AG04450 (cell line): ENCODE results near the gene POTEM. TPM values are rescaled to one million over a fixed set of nuclear protein-coding genes. Genes with fewer than 3 reads are reported as not detected.
"Not testable (repeated sequence)": the region's sequence is repeated elsewhere in the genome, so short reads cannot be mapped to it uniquely, and the experiment has no call there.

Experiments used
- CTCF ChIA-PET: fragments of 300-600, 350-600 bp; formaldehyde crosslinking; extraction: SDS; loops from one replicate; lab custom pipeline; 2022; ENCODE audit warnings: antibody characterized with exemption, inconsistent platforms; lab: Charles Lee
- POLR2A ChIA-PET: fragments of 350-600 bp; formaldehyde crosslinking; extraction: SDS; loops from one replicate; lab custom pipeline; 2021; ENCODE audit warnings: antibody characterized with exemption, inconsistent platforms; lab: Yijun Ruan, JAX
- DNase-seq: peaks from one replicate; pipeline ENCODE4 v3.0.0-alpha.2; 2011; ENCODE audit warnings: low read depth, low spot score
- H3K27ac ChIP-seq: one replicate; pipeline ENCODE4 v1.5.1; 2012; ENCODE audit warnings: low read depth, low read length, control low read depth
- H3K27me3 ChIP-seq: one replicate; pipeline ENCODE4 v1.6.0; 2012; ENCODE audit warnings: low read length; ENCODE audit not compliant: control insufficient read depth, insufficient read depth
- H3K4me3 ChIP-seq: 2 replicates; pipeline ENCODE4 v1.5.1; 2011; ENCODE audit warnings: mild to moderate bottlenecking, low read depth, low read length, control low read depth
- H3K9me3 ChIP-seq: 2 replicates; pipeline ENCODE4 v1.5.1; 2012; ENCODE audit warnings: low read length; ENCODE audit not compliant: control insufficient read depth, insufficient read depth
- polyA minus RNA-seq: library from RNA; depleted of rRNA, polyadenylated mRNA; stranded (reverse); fragments of >200 nt; gene quantifications from 2 replicates; pipeline ENCODE4 v1.2.3, GENCODE V29; 2011; rRNA and poly(A)+ RNA removed
- polyA plus RNA-seq: library from polyadenylated mRNA; depleted of rRNA; stranded (reverse); fragments of >200 nt; gene quantifications from 2 replicates; pipeline ENCODE4 v1.2.3, GENCODE V29; 2011; rRNA removed

Gene POTEM
- polyA plus RNA-seq (not detected in 2 replicates), polyA minus RNA-seq (not detected in 2 replicates)

DNA sequence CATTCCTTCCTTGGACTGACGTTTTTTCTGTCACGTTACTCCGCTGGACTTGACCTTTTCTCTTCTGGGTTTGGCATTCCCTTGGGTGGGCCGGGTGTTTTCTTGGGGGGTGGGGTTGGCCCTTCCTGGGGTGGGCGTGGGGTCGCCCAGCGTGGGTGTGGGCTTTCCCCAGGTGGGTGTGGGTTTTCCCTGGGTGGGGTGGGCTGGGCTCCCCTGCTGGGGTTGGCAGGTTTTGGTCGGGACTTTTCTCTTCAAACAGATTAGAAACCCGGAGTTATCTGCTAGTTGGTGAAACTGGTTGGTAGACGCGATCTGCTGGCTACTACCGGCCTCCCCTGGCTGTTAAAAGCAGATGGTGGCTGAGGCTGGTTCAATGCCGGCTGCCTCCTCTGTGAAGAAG, at the start of gene POTEM:
Gene POTEM (plus strand): TSS at position 301 of the 400 bp plus-strand sequence. CDS start 52 bp downstream, at position 353.
- H3K9me3 ChIP-seq, H3K27me3 ChIP-seq, DNase-seq, CTCF ChIA-PET, H3K4me3 ChIP-seq, POLR2A ChIA-PET, H3K27ac ChIP-seq: not testable (repeated sequence)

DNA sequence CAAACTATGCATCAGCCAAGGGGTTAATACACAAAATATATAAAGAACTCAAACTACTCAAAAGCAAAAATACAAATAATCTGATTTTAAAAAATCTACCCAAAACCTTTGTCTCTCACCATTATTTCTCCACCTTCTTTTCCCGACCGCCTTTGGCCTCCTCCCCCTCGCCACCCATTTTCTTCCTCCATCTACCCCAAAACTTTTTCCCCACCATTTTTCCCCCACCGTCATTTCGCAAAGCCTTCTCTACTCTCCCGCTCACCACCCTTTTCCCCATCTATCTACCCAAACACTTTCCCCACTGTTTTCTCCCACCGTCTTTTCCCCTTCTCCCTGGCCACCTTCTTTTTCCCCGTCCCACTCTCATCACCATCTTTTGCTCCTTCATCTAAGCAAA, 48.9 kb upstream of the POTEM start:
- CTCF ChIA-PET, H3K9me3 ChIP-seq, H3K27ac ChIP-seq, H3K4me3 ChIP-seq, H3K27me3 ChIP-seq, POLR2A ChIA-PET, DNase-seq: not testable (repeated sequence)

DNA sequence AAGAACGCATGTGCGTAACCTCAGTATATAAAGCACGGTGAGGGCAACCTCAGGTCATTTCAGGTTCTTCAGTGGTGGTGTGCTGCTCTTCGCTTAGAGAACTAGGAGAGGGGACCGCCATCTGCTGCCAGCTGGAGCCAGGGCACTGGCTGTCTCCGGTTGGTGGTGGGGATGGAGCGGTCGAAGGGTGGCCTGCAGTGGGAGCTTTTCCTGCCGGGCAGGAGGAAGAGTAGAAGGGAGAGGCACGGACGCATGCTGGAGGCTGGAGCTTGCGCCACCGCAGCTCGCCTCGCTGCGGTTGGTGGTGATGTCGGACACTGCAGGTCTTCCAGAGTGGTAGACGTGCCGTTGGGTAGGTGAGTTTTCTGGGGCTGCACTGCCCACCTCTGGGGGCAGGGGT, 47.2 kb upstream of the POTEM start:
- H3K27ac ChIP-seq, H3K27me3 ChIP-seq, DNase-seq, H3K4me3 ChIP-seq, CTCF ChIA-PET, POLR2A ChIA-PET, H3K9me3 ChIP-seq: not testable (repeated sequence)

DNA sequence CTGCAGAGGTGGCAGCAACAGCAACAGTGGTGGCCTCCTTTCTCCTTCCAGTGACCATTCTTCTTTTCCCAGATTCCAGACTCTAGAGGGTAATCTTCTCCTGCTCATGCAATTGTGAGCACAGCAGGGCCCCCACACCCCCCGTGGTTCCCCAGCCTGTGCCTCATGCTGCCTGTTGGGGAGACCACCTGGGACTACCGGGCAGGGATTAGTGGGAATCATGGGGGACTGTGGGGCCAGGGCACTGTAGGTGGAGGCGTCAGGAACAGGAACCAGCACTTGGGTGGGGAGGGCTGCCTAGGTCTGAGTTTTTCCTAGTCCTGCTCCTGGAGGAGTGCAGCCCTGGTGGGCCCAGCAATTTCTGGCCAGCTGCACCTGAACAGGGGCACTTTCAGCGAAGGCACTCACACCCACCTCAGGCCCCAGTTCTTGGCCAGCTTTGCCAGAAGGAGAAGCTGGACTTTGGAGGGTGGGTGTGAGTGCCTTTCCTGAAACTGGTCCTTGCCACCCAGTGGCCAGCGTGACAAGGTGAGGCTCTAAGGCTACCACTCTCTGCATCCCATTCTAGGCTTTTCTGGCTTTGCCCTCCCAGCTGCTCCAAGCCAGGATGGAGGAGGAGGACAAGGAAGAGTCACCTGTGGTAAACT, 46.1 kb upstream of the POTEM start:
- H3K27ac ChIP-seq, H3K4me3 ChIP-seq, CTCF ChIA-PET, H3K27me3 ChIP-seq, POLR2A ChIA-PET, H3K9me3 ChIP-seq, DNase-seq: not testable (repeated sequence)

DNA sequence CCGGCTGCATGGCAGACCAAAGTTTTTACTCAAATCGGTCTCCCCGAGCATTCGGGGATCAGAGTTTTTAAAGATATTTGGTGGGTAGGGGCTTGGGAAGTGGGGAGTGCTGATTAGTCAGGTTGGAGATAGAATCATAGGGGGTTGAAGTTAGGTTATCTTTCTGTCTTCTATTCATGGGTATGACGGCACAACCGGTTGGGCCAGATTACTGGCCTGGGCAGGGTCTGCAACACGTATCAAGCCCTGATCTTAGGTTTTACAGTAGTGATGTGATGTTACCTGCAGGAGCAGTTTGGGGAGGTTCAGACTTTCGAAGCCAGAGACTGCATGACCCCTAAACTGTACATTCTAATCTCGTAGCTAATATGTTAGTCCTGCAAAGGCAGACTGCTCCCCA, 30.4 kb upstream of the POTEM start:
- H3K4me3 ChIP-seq, H3K27me3 ChIP-seq: not testable (repeated sequence)

DNA sequence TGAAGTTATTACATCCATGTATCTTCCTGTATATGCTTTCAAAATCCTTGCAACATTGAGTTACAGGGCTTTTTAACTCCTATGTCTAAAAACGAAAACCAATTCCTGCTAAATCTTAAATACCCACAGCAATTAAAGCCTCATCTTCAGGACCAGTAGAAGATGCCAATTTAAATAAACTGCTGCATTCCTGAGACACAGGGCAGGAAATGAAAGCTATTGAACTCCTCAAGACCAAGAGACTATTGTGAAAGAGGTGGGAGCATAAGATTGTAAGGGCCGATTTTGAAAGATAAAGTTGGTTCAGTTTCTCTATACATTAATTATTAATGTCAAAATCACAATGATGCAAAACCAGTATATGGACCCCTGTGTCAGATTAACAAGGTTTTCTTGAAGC, 28.5 kb upstream of the POTEM start:
- H3K27ac ChIP-seq, CTCF ChIA-PET, DNase-seq, H3K4me3 ChIP-seq, H3K27me3 ChIP-seq, POLR2A ChIA-PET, H3K9me3 ChIP-seq: not testable (repeated sequence)

More for the DNA sequence above, 30.4 kb upstream of the POTEM start:
- CTCF ChIA-PET, DNase-seq, H3K9me3 ChIP-seq, POLR2A ChIA-PET, H3K27ac ChIP-seq: not testable (repeated sequence)

DNA sequence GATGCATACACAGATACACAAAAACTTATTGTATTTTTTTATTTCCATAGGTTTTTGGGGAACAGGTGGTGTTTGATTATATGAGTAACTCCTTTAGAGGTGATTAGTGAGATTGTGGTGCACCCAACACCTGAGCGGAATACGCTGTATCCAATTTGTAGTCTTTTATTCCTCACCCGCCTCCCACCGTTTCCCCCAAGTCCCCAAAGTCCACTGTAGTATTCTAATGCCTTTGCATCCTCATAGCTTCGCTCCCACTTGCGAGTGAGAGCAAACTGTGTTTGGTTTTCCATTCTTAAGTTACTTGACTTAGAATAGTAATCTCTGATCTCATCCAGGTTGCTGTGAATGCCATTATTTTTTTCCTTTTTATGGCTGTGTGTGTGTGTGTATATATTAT, 17.3 kb upstream of the POTEM start:
- DNase-seq, H3K4me3 ChIP-seq, H3K27me3 ChIP-seq, H3K27ac ChIP-seq, CTCF ChIA-PET, H3K9me3 ChIP-seq, POLR2A ChIA-PET: not testable (repeated sequence)

DNA sequence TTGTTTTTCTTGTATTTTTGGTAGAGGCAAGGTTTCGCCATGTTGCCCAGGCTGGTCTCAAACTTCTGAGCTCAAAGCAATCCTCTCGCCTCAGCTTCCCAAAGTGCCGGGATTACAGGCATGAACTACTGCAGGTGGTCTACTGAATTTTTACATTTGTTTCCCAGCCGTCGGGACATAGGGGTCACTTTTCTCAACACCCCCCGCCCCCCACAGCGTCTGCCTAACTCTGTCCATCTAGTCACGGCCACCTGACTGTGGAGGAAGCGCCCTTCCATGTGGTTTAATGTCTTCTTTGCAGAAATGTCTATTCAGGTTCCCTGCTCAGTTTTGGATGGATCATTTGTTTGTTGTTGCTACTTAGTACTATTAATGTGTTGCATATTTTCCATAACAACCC, 14.1 kb upstream of the POTEM start:
- POLR2A ChIA-PET, DNase-seq, H3K4me3 ChIP-seq, H3K27me3 ChIP-seq, H3K27ac ChIP-seq, CTCF ChIA-PET, H3K9me3 ChIP-seq: not testable (repeated sequence)

DNA sequence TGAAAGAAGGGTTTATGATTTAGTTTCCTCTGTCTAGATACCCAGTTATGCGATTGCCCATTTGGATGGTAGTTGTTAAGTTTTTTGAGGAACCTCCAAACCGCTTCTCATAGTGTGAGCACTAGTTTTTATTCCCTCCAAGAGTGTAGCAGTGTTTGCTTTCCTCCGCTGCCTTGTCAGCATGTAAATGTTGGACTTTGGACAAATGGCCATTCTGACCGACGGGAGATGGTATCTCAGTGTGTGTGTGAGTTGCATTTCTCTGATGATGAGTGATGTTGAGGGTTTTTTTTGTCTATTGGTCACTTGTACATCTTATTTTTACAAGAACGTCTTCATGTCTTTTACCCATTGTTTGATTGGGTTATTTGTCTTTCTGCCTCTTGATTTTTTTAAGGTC, 11.4 kb upstream of the POTEM start:
- H3K4me3 ChIP-seq, CTCF ChIA-PET, H3K27ac ChIP-seq, H3K27me3 ChIP-seq, POLR2A ChIA-PET, H3K9me3 ChIP-seq, DNase-seq: not testable (repeated sequence)

DNA sequence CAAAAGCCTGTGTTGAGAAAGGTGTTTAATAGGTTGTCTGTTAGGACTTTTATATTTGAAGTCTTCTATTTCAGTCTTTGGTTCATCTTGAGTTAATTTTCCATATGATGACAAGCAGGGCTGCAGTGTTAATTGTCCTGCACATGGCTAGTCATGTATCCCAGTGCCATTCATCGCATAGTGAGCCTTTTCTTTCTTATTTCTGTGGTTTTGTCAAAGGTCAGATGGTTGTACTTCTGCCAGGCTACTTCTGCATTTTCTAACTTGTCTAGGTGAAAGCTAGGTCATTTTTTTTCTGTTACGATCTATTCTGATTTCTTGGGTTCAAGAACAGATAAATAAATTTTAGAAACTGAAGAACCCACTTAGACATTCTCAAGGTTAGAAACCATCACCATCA, 5.7 kb upstream of the POTEM start:
- CTCF ChIA-PET, POLR2A ChIA-PET, H3K27ac ChIP-seq: not testable (repeated sequence)

DNA sequence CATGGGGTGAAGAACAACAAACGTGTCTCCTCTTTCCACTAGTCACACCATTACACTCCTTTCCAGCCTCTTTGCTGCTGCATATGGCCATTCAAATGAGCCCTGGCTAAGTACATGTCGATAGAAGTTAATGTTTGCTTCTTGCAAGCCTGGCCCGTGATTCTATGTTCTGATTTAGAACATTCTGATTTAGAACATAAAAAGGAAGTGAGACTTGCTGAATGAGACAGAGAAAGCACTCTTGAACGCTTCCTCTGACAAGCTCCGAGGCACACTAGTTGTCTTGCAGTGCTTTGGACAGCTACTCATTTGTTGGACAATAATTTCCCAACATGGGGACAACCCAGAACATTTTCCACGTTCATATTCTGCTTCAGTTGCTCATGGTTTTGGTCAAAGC, 5.1 kb upstream of the POTEM start:
- CTCF ChIA-PET, H3K27ac ChIP-seq, H3K9me3 ChIP-seq, DNase-seq, H3K27me3 ChIP-seq, POLR2A ChIA-PET, H3K4me3 ChIP-seq: not testable (repeated sequence)

More for the DNA sequence above, 5.7 kb upstream of the POTEM start:
- H3K9me3 ChIP-seq, H3K27me3 ChIP-seq, H3K4me3 ChIP-seq, DNase-seq: not testable (repeated sequence)

DNA sequence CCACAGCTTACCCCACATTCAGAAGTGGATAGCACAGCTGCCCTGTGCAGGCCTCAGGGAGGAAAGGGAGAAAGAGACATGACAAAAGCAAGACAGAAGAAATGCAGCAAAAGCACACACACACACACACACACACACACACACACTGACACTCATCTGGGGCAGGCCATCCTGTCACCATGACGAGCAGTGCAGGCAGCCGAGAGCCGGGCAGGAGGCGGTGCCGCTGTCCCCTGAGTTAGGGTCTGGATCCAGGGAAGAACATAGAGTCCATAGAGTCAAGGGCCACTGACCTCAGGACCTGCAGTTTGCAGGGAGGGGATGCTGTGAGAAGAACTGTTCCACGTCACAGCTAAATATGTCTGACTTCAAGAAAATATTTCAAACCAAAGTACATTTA, 4.0 kb upstream of the POTEM start:
- DNase-seq, POLR2A ChIA-PET, CTCF ChIA-PET, H3K4me3 ChIP-seq, H3K9me3 ChIP-seq, H3K27me3 ChIP-seq, H3K27ac ChIP-seq: not testable (repeated sequence)
